Activated naive CD4-positive, alpha-beta T cell treated with anti-CD3 and anti-CD28 coated beads, Interleukin-2, amount 50 U/mL, for 16 hours (primary cell): ENCODE data around the gene NLK.
"Not testable (repeated sequence)": the region's sequence is repeated elsewhere in the genome, so short reads cannot be mapped to it uniquely, and the experiment has no call there.

ENCODE experiments used
- DNase-seq: peaks from one replicate; pipeline ENCODE4 v3.0.0-alpha.2; 2020

Gene NLK

DNA sequence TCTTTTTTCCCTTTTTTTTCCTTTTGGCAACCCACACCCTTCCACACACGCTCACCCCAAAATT is at the start of gene NLK:
Gene NLK (plus strand): TSS at position 21 of the 64 bp plus-strand sequence. CDS start 197 bp downstream, outside the sequence.
- DNase-seq, result no peak

DNA sequence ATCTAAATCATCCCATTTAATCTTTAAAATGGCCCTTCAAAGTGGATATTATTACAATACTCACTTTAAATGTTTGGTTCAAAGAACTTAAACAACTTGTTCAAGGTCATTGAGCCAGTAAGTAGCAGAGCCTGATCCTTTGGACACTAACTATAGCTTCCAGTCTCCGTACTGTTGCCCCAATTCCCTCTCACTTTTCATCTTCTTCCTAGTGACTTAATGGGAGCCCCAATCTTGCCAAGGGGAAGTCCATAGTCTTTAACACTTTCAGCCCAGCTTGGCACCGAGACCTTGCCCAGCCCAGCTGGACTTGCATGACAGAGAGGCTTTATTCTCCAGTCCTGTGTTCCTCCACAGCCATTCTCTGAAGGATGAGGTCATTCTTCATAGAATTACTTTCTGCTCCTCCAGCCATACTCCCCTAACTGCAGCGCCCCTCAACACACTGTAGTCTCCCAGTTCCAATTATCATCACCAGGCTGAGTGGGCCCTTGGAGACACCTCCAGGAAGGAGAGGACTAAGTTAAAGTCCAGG is 49.2 kb upstream of the NLK start:
- DNase-seq, result no peak

DNA sequence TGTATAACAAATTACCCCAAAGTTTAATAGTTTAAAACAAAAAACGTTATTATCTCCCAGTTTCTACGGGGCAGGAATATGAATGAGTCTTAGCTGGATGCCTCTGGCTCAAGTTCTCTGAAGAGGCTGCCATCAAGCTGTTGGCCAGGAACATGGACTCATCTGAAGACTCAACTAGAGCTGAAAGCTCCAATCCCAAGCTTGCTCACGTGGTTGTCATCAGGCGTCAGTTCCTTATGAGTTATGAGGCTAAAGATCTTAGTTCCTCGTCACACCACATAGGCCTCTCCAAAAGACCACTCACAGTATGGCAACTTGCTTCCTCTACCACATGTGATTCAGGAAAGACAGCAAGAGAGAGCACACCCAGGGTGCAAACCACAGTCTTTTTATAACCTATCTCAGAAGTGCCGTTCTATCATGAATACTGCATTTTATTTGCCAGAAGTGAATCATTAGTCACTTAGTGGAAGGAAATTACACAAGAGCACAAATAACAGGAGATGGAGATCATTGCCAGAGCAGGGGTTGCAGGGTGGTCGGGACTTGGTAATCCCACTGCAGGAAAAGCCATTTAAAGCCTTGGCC is 48.7 kb upstream of the NLK start:
- no peak for DNase-seq

DNA sequence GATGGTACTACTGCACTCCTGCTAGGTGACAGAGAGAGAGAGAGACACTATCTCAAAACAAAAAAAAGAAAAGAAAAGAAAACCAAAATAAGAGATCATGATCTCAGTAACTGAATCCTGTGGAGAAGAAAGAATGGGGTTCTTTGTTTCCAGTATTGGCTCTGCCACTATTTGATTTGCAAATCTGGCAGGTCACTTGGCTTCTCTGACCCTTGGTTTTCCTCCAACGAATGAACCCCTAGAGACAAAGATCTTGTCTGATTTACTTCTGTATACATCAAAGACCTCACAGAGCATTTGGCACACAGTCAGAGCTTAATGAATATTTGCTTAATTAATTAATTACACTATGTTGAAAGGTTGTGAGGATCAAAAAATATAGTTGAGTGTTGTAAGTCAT is 47.9 kb upstream of the NLK start:
- no peak for DNase-seq

DNA sequence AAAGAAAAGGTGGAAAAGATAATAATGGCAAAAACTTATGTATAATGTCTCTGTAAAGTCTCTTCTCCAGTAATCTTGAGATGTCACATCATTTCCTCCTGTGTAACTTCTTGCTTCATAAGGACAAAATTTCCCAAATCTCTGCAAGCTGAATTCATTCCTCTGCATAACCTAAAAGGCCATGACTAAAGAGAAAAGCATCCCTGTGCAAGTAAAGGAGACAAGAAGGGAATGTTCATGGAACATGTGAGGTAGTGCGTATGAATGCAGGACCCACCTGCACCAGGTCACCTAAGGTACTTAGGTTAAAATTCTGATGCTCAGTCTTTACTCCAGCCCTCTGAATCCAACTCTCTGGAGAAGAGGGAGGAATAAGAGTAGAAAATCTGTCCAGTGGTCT is 46.9 kb upstream of the NLK start:
- DNase-seq, result no peak

DNA sequence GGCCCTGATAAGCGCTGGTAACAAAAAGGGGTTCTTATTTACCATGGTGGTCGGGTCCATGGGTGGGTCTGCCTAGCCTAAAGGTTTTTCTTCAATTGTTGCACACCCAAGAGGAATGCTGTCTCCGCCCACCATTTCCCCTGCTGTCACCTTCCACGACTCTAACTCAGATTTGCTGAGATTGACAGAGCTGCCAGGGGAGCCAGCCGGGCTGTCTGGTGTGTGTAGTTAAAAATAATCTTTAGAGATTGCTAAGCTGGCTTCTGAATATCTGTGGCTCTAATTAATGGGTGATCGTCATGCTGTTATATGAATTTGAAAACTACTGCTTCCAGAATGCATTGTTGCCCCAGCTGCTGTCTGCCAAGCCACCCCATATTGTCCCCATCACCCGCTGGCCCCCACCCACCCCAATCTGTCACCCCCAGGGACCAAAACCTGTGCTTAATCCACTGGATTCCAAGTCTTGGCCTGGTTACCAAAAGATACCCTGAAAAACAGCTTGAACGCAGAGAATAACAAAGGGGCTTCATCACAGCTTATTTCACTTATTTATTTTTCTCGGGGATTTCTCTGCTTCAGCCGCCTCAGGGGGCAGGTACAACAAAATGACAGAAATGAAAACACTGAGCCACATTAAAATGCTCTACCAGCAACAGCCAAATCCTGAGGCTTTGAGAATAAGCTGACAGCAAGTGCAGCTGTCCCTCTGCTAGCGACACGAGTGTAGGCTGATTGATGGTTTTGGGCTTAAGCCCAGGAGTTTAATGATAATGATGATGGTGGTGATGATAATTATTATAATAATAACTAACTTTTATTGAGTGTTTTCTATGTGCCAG is 46.1 kb upstream of the NLK start:
- no peak for DNase-seq

DNA sequence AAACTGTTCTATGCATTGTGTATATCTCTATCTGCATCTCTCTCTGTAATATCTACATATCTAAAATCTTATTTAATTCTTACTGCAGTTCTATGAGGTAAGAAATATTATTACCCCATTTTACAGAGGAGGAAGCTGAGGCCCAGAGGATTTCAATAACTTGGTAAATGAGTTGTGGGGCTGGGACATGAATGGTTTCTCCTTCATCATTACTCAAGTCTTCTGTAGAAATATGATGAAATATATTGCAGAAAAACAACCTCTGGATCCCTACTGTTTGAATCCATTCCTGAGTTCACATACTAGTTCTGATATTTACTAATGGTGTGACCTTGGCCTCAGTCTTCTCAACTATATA is 45.5 kb upstream of the NLK start:
- no peak for DNase-seq

DNA sequence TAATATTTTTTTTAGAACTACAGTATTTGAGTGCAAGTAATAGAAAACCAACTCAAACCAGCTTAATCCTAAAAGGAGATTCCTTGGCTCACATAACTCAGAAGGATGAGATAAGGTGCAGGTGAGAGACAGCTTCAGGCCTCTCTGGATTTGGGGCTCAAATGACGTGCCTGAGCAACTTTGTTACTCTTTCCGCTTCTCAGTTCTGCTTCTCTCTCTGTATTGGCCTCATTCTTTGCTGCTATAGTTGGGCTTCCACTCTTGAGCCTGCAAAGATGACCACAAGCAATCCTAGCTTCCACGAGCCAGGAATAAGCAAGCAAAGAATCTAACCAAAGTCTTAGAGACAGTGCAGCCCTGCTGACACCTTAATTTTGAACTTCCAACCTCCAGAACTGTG is 45.0 kb upstream of the NLK start:
- no peak for DNase-seq

DNA sequence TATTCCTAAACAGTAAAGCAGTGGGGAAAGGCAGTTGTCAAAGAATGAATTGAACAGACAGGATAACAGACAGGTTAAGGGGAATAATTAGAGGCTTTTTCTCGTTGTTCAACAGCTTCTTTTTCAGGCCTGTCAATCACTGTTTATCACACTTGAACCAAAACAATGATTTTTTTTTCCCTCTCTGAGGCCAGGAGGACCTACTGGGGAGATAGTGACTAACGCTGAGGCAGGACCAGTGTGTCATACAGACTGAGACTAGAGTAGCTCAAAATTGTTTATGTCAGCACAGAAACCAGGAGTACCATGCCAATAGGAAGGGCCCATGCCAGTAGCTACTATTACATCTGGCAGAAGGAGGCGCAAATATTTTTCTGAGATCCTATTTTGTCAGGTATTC is 41.3 kb upstream of the NLK start:
- DNase-seq, result no peak

DNA sequence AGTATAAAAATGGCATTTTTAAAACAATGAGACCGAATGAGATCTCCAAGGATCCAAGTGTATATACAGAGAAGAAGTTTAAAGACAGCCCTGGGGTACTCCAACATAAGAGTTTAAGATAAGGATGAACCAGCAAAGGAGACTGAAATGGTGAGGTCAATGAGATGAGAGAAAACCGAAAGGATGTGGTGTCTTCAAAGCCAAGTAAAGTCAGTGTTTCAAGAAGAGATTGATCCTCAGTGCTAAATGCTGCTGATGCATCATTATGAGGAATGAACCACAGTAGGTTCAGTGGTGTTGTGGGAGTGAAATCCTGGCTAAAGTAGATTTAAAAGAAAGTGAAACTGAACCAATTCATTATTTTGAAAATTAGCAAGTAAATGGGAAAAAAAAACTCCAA is 38.1 kb upstream of the NLK start:
- DNase-seq, result no peak

DNA sequence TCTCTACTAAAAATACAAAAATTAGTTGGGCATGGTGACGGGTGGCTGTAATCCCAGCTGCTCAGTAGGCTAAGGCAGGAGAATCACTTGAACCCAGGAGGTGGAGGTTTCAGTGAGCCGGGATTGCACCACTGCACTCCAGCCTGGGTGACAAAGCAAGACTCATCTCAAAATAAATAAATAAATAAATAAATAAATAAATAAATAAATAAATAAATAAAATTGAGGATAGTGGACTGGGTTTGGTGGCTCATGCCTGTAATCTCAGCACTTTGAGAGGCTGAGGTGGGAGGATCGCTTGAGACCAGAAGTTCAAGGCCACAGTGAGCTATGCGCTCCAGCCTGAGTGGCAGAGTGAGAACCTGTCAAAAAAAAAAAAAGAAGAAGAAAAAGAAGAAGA is 34.6 kb upstream of the NLK start:
- not testable (repeated sequence) for DNase-seq

DNA sequence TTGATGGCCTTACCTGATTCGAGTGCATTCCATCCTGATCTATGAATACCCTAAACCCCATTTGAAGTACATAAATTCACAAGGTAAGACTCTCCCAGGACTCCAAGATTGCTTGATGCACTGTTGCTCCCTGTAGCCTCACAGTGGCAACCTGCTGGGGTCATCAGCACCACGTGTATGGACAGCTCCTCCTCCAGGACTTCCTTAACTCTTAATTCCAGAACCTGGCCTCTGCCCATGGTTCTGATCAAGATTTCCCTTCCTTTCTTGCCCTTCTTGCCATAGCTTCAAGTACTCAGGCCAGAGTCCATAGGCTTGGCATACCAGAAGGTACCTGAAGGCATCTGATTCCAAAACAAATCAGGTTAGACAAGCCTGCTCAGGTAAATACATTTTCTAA is 34.0 kb upstream of the NLK start:
- DNase-seq, result no peak

DNA sequence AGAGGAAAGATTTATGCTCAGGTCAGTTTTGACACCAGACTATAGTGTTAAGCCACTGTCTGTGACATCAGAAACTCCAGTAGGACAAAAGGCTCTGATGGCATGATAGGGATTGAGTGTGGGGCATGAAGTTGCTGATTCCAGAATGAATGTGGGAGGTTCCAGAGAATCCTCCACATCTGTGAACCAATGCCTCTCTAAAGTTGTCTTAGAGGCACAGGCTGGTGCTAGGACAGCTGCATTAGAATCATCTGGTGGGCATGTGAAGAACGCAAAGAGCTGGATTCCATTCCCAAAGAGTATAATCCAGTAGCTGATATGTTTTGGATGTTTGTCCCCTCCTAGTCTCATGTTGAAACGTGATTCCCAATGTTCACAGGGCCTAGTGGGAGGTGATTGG is 32.1 kb upstream of the NLK start:
- DNase-seq, result no peak

DNA sequence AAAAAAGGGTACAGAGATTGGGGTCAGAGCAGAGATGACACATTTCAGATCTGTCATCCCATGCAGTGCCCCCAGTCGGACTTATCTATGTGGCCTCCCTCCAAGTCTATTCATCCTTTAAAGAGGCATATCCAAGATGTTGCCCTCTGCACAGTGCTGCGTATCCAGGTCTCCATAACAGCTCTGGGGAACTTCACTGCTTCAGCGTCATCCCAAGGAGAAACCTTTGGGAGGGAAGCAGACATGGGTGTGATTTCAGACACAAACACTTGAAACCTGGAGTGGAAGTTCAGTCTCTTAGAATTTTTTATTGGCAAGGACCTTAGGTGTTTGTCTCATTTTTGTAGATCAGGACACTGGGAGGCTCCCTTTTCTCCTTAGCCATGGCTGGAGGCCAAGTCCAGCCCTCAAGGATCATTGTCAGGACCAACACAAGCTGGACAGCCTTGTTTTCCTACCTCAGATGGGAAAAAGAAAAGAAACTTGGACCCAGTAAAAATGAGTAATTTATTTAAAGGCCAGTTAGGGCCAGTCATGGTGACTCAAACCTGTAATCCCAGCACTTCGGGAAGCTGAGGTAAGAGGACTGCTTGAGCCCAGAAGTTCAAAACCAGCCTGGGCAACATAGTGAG is 23.9 kb upstream of the NLK start:
- no peak for DNase-seq

DNA sequence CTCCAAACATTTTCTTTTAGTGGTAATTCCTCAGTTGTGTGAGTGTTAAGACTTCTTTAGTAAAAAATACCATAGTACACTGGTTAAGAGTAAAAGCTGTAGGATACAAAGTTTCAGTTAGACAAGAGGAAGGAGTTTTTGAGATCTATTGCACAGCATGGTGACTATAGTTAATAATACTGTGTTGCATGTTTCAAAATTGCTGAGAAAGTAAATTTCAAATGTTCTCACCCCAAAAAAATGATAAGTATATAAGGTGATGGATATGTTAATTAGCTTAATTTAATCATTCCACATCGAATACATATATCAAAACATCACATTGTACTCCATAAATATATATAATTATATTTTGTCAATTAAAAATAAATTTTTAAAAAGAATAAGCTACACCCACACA is 22.0 kb upstream of the NLK start:
- no peak for DNase-seq

DNA sequence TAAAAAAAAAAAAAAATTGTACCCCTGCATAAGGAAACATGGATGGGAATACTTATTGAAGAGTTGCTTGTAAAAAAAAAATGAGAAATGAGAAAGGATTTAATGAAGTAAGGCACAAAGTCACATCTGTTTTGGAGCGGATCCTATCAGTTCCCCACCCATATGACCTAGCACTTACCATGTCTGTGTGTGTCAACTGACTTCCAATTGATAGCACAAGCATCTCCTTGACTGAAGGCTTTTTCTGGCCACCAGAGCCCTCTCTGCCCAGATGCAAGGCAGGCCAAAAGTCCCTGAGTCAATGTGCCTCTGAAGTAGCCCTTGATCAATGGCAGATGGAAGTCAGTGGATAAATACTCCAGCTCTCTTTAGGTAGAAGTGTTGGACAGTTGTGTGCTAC is 13.4 kb upstream of the NLK start:
- no peak for DNase-seq

DNA sequence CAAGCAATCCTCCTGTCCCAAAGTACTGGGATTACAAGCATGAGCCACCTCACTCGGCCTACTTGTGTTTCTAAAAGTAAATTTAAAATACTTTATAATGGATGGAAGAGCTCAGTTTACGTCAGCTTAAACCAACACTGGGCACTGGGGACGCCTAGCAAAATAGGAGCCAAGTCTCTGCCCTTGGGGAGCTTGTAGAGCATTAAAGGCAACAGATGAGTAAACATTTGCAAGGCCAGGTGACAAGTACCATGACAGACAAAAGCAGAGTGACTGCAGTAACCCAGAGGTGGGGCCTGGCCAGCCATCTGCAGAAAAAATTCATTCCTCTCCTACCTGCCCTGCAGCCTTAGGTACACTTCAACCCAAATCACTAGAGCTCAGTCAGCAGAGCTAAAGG is 12.1 kb upstream of the NLK start:
- no peak for DNase-seq

DNA sequence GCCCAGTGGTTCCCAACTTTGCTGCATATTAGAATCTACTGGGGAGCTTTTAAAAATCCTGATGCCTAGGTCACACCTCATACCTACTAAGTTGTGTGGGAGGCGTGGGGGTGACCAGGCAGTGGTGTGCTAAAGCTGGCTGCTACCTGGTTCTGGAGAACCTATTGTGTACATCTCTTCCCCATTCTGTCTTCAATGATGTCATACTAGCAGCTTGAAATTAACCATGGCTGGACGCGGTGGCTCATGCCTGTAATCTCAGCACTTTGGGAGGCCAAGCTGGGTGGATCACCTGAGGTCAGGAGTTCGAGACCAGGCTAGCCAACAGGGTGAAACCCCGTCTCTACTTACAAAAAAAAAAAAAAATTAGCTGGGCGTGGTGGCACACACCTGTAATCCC is 11.3 kb upstream of the NLK start:
- DNase-seq, result no peak

DNA sequence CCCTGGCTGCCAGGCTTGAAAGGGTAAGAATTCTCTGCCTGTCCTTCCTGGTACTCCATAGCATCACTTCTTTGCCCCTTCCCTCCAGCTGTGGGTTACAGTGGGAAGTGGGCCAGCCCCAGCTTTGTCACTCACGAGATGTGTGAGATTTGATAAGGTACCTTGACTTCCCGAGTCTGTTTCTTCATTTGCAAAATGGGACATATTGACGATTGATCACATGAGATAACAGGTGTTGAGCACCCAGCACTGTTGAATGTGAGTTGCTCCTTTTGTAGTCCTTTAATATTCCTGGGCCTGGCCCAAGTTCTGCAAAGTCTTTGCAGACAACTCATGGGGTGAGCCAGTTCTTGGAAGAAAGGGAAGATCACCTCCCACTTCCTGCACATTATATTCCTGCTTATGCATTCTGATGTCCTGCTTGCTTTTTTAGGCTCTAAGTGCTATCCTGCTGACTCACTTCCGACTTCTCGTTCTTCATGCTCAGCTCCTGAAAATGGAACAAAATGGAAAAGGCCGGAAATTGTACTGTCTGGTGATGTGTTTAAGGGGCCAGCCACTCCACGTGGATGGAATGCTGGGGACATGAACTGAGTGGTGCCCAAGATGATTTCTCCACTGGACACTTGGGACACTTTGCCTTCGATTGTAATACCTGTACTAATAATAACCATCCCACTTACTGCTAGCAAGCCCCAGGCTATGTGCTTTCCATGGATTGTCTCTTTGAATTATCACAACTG is 8.3 kb upstream of the NLK start:
- DNase-seq, result no peak

DNA sequence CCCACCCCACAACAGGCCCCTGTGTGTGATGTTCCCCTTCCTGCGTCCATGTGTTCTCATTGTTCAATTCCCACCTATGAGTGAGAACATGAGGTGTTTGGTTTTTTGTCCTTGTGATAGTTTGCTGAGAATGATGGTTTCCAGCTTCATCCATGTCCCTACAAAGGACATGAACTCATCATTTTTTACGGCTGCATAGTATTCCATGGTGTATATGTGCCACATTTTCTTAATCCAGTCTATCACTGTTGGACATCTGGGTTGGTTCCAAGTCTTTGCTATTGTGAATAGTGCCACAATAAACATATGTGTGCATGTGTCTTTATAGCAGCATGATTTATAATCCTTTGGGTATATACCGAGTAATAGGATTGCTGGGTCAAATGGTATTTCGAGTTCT is 7.0 kb upstream of the NLK start:
- not testable (repeated sequence) for DNase-seq

DNA sequence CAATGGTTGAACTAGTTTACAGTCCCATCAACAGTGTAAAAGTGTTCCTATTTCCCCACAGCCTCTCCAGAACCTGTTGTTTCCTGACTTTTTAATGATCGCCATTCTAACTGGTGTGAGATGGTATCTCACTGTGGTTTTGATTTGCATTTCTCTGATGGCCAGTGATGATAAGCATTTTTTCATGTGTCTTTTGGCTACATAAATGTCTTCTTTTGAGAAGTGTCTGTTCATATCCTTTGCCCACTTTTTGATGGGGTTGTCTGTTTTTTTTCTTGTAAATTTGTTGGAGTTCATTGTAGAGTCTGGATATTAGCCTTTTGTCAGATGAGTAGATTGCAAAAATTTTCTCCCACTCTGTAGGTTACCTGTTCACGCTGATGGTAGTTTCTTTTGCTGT is 6.6 kb upstream of the NLK start:
- DNase-seq, result not testable (repeated sequence)

DNA sequence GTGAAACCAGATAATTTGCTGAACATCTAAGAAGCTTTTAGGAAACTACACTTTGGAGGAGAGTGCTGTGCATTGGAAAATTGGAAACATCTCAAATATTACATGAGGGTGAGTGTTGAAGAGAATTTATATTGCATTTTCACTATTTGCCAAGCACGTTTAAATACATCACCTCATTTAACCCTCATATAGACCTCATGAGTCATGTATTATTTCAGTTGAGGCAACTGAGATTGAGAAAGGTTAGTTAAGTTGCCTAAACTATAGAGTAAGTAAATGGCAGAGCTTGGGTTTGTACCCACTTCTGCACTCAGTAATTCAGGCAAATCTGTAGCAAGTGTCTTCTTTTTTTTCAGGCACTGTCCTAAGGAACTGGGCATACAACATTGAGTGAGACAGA is 3.7 kb upstream of the NLK start:
- no peak for DNase-seq

DNA sequence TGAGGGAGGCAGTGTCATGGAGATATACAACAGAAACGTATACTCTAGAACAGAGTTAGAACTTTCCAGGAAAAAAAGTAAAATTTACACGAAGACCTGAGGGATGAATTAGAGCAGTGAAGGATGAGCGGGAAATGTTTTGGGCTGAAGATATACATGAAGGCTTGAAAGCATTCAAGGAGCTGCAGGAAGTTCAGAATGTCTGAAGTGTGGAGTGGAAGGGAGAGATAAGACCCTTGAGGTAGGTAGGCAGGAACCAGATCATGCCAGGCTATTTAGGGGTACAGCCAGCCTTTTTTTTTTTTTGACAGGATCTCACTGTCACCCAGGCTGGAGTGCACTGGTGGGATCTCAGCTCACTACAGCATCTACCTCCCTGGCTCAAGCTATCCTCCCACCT is 3.2 kb upstream of the NLK start:
- no peak for DNase-seq

DNA sequence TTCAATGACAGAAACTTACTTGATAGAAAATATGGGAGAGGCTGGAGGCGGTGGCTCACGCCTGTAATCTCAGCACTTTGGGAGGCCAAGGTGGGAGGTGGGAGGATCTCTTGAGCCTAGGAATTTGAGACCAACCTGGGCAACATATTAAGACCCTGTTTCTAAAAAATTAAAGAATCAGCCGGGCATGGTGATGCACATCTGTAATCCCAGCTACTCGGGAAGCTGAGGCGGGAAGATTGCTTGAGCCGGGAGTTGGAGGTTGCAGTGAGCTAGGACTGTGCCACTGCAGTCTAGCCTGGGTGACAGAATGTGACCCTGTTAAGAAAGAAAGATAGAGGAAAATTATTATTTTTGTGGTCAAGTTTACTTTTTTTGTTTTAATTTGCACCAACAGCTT is 2.1 kb upstream of the NLK start:
- DNase-seq, result no peak
